GM19023 (cell line): Measurements from ENCODE around the gene BUD31.
"Not testable (repeated sequence)": the region's sequence is repeated elsewhere in the genome, so short reads cannot be mapped to it uniquely, and the experiment has no call there.

Experiments
- ATAC-seq: cut with Tn5 transposase; IDR thresholded peaks from one replicate; pipeline ENCODE4 v1.9.1; 2021; ENCODE audit warnings: mild to moderate bottlenecking, moderate library complexity; ENCODE audit not compliant: unreplicated experiment

The BUD31 gene

GRCh38 chr7:99428972-99429566 is 20.3 kb downstream of the BUD31 start:
- no peak for ATAC-seq

GRCh38 chr7:99429756-99430155 is 21.0 kb downstream of the BUD31 start:
- no peak for ATAC-seq

GRCh38 chr7:99431756-99432540 is 23.2 kb downstream of the BUD31 start:
- not testable (repeated sequence) for ATAC-seq

GRCh38 chr7:99433158-99433557 is 24.4 kb downstream of the BUD31 start:
- ATAC-seq = no peak

- ATAC-seq = peak; percentile 5
These were observed 29.3 kb downstream of the BUD31 start for GRCh38 chr7:99437946-99438572.

GRCh38 chr7:99438573-99439480 is 30.1 kb downstream of the BUD31 start, which contains the start of the genes CPSF4 and PTCD1:
Gene CPSF4 (plus strand): TSS chr7:99438943. CDS start chr7:99439083, 140 bp downstream.
Gene PTCD1 (minus strand): TSS chr7:99438798. CDS start chr7:99435242, 3,556 bp downstream.
- peak; percentile 87 for ATAC-seq

GRCh38 chr7:99440195-99440594 is 31.4 kb downstream of the BUD31 start:
- ATAC-seq = no peak

- ATAC-seq = no peak
These were observed 37.3 kb downstream of the BUD31 start for GRCh38 chr7:99446096-99446495.

GRCh38 chr7:99447943-99448342 is 39.2 kb downstream of the BUD31 start:
- ATAC-seq = no peak

- ATAC-seq = no peak
These were observed 40.1 kb downstream of the BUD31 start for GRCh38 chr7:99448855-99449254.

- no peak for ATAC-seq
These were observed 40.6 kb downstream of the BUD31 start for GRCh38 chr7:99449326-99449725.

- ATAC-seq = no peak
These were observed 43.2 kb downstream of the BUD31 start for GRCh38 chr7:99451936-99452335.

- ATAC-seq = no peak
These were observed 43.8 kb downstream of the BUD31 start for GRCh38 chr7:99452541-99452940.

- ATAC-seq = no peak
These were observed 44.3 kb downstream of the BUD31 start for GRCh38 chr7:99453105-99453504.

GRCh38 chr7:99455874-99456273 is 47.1 kb downstream of the BUD31 start:
- no peak for ATAC-seq

- no peak for ATAC-seq
These were observed 47.5 kb downstream of the BUD31 start for GRCh38 chr7:99456288-99456687.

GRCh38 chr7:99457050-99457649 is 48.4 kb downstream of the BUD31 start:
- ATAC-seq = no peak

- ATAC-seq = no peak
These were observed 49.1 kb downstream of the BUD31 start for GRCh38 chr7:99457650-99458493.

GRCh38 chr7:99459087-99459486 is 50.3 kb downstream of the BUD31 start:
- no peak for ATAC-seq

GRCh38 chr7:99460651-99461050 is 51.9 kb downstream of the BUD31 start:
- no peak for ATAC-seq
